Measurements from ENCODE around the gene ANKRA2. TPM values are rescaled to one million over a fixed set of nuclear protein-coding genes. Genes with fewer than 3 reads are reported as not detected.

Gene ANKRA2
- total and polyA plus RNA-seq, 12 donors = 14.3 to 54.2 (median 27.6) TPM

DNA sequence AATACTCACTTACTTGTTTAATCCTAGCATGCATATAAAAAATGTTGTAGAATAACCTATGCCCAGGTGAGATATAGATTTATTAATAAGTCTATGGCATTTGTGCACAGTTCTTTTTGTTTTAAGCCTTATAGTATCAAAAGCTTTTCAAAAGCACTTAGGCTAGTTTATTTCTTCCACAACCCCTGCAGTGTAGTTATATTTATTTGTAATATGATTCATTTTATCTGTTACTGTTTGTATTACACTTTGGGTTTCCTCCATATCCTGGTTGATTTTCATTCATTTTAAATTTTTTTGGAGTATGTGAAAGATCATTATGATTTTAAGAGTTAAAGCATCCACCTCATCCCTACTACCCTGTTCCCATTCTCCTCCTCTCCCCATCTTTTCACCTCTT is 41.8 kb upstream of the ANKRA2 start:
- peaks cover 0 to 6% of the 10 kb centered on the region in 2 donors for H3K4me1 ChIP-seq (replicated peaks in 1 of 2)
- intact Hi-C loops (cut with DNase I) = no loop called here
- DNase-seq = no peak
- no peak overlapping the region for H3K27ac ChIP-seq
- no peaks in the 10 kb centered on the region for H3K9me3 ChIP-seq (replicated peaks in 1 of 3)
- H3K36me3 ChIP-seq (replicated peaks in 1 of 2) = no peaks in the 10 kb centered on the region
- H3K27me3 ChIP-seq = no peaks in the 10 kb centered on the region
- no peak overlapping the region for H3K4me3 ChIP-seq
- TF ChIP-seq, protein P1, sequence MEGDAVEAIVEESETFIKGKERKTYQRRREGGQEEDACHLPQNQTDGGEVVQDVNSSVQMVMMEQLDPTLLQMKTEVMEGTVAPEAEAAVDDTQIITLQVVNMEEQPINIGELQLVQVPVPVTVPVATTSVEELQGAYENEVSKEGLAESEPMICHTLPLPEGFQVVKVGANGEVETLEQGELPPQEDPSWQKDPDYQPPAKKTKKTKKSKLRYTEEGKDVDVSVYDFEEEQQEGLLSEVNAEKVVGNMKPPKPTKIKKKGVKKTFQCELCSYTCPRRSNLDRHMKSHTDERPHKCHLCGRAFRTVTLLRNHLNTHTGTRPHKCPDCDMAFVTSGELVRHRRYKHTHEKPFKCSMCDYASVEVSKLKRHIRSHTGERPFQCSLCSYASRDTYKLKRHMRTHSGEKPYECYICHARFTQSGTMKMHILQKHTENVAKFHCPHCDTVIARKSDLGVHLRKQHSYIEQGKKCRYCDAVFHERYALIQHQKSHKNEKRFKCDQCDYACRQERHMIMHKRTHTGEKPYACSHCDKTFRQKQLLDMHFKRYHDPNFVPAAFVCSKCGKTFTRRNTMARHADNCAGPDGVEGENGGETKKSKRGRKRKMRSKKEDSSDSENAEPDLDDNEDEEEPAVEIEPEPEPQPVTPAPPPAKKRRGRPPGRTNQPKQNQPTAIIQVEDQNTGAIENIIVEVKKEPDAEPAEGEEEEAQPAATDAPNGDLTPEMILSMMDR (IDR thresholded peaks at IDR 0.05) = no peak
- TF ChIP-seq POLR2A (IDR thresholded peaks at IDR 0.05) = no peak

DNA sequence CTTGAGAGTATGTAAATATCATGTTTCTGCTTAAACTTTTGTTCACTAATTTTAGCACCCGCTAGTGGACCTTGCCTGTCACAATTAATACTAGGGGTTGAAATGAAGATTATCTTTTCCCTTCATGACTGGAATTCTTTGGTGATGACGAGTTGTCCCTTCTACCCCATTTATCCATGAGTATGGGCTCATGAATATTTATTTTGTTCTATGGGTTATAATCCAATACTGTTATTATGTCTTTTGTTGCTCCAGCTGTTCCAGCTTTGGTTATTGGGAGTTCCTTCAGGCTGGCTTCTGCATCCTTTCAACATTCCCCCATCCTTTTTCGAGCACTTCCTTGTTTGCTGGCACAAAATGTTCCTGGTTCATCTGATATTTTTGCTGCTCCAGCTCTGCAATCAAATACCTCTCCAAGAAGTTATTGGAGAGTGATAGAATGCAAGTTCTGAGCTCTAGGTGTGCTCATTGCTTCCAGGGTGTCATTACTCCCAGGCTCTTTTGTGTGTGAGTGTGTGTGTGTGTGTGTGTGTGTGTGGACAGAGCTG is 40.8 kb upstream of the ANKRA2 start:
- Histone ChIP-seq H3K4me3 (no peak overlapping the region), H3K27ac (no peak overlapping the region), H3K36me3 (replicated peaks in 1 of 2) (no peaks in the 10 kb centered on the region), H3K9me3 (replicated peaks in 1 of 3) (no peaks in the 10 kb centered on the region), H3K27me3 (no peaks in the 10 kb centered on the region), H3K4me1 (replicated peaks in 1 of 2) (peaks cover 0 to 6% of the 10 kb centered on the region in 2 donors)
- WGBS, 4 donors = 48 to 69% (median 66%) methylated on average over 3 of the region's 3 CpGs
- DNase-seq = no peak
- TF ChIP-seq POLR2A (IDR thresholded peaks at IDR 0.05) = no peak
- TF ChIP-seq, protein P1 (IDR thresholded peaks at IDR 0.05) = no peak
- intact Hi-C loops (cut with DNase I) = no loop called here

DNA sequence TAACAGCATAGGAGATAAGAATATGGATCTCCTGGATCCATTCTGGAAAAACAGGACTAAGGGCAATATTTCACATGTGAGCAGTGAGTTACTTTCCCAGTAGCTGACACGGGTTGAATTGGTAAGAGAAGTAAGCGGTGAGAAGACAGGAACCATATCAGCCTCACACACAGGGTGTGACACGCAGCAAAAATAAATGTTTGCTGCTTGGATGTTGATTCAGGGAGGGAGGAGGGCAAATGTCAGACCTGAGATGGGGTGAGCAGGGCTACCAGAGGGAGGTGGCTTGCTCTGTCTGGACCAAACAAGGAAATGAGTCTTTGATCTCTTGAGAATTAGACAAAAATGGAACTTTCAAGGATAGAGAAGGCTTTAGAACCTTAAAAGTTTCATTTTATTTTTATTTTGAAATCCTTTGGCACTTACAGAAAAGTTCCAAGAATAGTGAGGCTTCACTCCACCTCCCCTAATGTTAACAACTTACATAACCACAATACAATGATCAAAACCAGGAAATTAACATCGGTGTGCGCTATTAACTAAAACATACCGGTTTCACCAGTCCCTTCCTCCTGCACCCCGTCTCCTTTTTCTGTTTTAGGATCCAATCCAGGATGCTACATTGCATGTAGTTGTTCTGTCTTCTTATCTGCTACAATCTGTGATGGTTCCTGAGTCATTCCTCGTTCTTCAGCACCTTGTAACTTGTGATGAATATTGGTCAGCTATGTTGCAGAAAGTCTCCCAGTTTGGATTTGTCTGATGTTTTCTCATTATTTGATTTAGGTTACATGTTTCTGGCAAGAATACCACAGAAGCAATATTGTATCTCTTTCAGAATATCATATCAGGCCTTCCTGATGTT is 40.0 kb upstream of the ANKRA2 start:
- intact Hi-C loops (cut with DNase I) = no loop called here
- Histone ChIP-seq H3K36me3 (replicated peaks in 1 of 2) (no peaks in the 10 kb centered on the region), H3K9me3 (replicated peaks in 1 of 3) (no peaks in the 10 kb centered on the region), H3K4me1 (replicated peaks in 1 of 2) (peaks cover 0 to 6% of the 10 kb centered on the region in 2 donors), H3K4me3 (no peak overlapping the region), H3K27ac (no peak overlapping the region), H3K27me3 (no peaks in the 10 kb centered on the region)
- 71 to 76% (median 73%) methylated on average over 8 of the region's 8 CpGs for WGBS, 4 donors
- DNase-seq = no peak
- TF ChIP-seq, protein P1 (IDR thresholded peaks at IDR 0.05) = no peak

DNA sequence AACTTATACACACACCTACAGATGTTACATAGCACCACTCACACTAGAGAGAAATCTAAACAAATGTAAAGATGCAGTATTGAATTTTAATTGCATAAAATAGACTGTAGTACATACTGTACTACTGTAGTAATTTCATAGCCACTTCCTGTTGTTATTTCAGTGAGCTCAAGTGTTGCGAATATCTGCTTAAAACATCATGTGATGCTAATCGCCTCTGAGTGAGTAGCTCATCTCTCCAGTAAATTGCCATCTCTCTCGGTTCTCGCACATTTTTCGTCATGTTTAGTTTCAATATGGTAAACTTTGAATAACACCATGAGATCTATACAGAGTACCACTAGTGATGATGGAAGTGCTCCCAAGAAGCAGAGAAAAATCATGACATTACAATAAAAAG is 38.6 kb upstream of the ANKRA2 start:
- TF ChIP-seq, protein P1 (IDR thresholded peaks at IDR 0.05) = no peak
- no peak for TF ChIP-seq POLR2A (IDR thresholded peaks at IDR 0.05)
- H3K4me3 ChIP-seq = no peak overlapping the region
- 84 to 93% (median 91%) methylated on average over 5 of the region's 5 CpGs for WGBS, 4 donors
- intact Hi-C loops (cut with DNase I) = no loop called here
- no peaks in the 10 kb centered on the region for H3K36me3 ChIP-seq (replicated peaks in 1 of 2)
- no peak for DNase-seq
- no peak overlapping the region for H3K27ac ChIP-seq
- no peaks in the 10 kb centered on the region for H3K9me3 ChIP-seq (replicated peaks in 1 of 3)
- H3K4me1 ChIP-seq (replicated peaks in 1 of 2) = peaks cover 0 to 6% of the 10 kb centered on the region in 2 donors
- H3K27me3 ChIP-seq = no peaks in the 10 kb centered on the region
